GM12874 (cell line): ENCODE data around the gene EPS15.

ENCODE experiments used
- TF ChIP-seq, protein P1 (sequence below): IDR thresholded peaks from 2 replicates; pipeline ENCODE4 v1.5.1; 2011; ENCODE audit warnings: low read depth, mild to moderate bottlenecking, control low read depth, low read length, moderate library complexity; ENCODE audit not compliant: insufficient read depth

Gene EPS15

DNA sequence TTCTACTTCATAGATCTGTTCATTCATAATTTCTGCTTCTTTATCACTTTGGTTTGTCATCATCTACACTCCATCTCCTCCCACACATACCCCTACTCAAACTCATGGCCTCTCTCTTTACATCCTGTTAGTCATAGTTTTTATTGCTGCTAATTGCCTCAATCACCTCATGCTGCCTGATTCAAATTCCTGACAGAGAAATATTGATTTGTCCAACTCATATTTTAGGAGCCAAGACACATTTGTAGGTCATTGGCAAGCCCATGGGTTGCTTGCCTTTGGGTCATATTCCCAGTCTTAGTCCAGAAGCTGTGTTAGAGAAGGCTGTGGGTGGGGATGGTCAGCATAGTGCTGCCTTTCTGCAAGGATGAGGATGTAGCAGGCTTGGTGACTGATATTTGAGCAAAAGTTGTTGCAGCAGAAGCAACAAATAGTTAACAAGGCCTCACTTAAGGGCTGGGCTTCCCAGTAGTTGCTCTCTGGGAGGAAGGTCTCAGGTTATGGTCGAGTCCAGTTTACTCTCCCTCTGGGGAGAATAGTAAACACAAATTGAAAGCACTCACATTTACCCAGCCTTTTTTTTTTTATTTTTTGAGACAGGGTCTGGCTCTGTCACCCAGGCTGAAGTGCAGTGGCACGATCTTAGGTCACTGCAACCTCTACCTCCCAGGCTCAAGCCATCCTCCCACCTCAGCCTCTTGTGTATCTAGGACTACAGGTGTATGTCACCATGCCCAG is 22.4 kb upstream of the EPS15 start:
- TF ChIP-seq, protein P1, sequence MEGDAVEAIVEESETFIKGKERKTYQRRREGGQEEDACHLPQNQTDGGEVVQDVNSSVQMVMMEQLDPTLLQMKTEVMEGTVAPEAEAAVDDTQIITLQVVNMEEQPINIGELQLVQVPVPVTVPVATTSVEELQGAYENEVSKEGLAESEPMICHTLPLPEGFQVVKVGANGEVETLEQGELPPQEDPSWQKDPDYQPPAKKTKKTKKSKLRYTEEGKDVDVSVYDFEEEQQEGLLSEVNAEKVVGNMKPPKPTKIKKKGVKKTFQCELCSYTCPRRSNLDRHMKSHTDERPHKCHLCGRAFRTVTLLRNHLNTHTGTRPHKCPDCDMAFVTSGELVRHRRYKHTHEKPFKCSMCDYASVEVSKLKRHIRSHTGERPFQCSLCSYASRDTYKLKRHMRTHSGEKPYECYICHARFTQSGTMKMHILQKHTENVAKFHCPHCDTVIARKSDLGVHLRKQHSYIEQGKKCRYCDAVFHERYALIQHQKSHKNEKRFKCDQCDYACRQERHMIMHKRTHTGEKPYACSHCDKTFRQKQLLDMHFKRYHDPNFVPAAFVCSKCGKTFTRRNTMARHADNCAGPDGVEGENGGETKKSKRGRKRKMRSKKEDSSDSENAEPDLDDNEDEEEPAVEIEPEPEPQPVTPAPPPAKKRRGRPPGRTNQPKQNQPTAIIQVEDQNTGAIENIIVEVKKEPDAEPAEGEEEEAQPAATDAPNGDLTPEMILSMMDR = no peak

DNA sequence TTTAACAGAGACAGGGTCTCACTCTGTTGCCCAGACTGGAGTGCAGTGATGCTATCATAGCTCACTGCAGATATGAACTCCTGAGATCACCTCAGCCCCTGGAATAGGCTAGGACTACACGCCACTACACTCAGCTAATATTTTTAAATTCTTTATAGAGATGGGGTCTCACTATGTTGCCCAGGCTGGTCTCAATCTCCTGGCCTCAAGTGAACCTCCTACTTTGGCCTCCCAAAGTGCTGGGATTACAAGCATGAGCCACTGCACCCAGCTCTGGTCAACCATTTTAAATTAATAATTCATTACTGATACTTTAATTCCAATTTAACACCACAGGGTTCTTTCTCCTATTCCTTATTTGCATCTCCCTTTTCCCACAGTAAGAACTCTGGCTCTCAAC is 18.5 kb upstream of the EPS15 start:
- TF ChIP-seq, protein P1 = no peak

DNA sequence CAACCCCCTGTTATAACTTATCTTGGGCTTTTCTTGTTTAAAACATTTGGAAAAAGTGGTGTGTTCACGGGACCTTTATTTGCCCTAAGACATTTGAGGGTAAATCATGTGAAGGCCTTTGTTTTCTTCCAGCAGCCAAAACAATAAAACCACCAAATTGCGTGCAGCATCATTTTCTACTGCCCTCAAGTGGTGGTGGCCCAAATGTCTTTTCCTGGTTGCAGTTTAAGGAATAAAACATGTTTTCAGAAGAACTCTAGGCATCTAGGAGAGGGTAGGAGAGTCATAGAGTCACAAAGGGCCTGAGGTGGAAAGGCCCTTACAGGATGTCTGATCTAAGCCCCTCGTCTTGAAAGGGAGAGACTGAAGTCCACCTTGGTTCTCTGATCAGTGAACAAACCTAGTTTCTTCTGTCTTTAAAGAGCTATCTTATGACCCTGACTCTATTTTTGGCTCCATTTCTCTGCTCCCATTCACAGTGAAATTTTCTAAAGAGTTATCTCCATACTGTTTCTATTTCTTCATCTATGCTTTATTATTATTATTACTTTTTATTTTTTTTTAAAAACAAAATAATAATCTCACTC is 16.0 kb upstream of the EPS15 start:
- TF ChIP-seq, protein P1 = peak; percentile 57

DNA sequence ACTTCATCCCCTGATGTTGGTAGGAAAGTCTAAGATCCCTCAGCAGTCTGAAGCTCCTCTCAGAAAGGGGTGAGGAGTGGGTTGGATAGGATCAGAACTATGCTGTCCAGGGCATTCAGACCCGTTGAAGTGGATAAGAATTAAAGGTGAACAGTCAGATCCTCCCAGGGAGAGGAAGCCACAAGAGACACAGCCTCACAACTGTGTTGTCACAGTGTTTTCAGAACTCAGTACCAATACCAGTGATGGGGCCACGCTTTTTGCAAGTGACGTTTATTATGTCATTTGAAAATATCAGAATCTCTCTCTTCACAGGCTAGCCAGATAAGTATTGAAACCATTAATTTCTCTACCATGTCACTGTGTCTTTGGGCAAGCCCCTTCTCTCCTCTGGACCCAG is 15.4 kb upstream of the EPS15 start:
- TF ChIP-seq, protein P1 = no peak

DNA sequence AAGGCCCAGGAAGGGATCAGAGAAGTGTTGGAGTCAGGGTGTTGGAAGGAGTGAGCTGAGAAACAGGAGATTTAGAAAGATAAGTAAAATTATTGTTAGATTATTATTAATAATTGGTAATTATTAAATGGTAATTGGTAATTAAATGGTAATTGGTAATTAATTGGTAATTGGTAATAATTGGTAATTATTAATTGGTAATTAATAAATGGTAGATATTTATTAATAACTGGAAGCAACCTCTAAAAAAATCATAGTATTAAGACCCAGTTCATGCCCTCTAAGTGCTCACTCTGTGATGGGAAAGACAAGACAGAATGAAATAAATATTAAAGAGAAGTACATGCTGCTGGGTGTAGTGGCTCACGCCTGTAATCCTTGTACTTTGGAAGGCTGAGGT is 13.8 kb upstream of the EPS15 start:
- TF ChIP-seq, protein P1 = no peak

DNA sequence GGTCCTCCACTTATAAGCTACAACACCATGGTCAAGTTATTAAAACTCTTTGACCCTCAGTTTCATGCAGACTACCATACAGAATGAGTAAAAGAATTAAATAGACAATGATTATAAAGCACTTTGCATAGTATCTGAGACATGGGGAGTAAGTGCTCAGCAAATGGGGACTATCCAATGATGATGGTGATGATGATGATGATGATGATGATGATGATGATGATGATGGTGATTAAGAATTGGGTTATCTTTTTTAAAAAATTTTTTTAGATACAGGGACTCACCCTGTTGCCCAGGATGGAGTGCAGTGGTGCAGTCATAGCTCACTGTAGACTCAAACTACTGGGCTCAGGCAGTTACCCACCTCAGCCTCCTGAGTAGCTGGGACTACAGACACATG is 8.1 kb upstream of the EPS15 start:
- TF ChIP-seq, protein P1 = no peak

DNA sequence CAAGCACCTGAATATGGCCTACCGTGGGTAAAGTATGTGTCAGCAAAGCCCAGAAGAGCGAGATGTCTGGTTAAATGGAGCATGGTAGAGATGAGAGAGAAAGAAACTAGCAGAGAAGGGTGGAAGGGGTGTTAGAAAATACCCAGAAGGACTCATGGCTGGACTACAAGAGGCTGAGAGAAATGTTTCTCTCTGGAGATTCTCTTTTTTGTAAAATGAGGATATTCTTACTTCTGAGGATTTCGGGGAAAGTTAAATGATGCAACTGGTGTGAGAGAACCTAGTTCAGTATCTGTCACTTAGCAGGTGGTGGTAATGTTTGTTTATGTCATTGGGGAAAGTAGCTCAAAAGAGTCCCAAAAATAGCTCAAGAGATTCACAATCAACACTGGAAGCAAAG is 7.2 kb upstream of the EPS15 start:
- TF ChIP-seq, protein P1 = no peak
